Peyer's patch (tissue), 4 donors: ENCODE data around the gene POU6F2. TPM values are rescaled to one million over a fixed set of nuclear protein-coding genes. Genes with fewer than 3 reads are reported as not detected.

Experiments
- DNase-seq, 3 donors: peaks; one replicate each; pipeline ENCODE4 v3.0.0-alpha.2; 2017 to 2019
- H3K27ac ChIP-seq, 4 donors: fragments of 200-600 bp; sonication (generic); one replicate each; pipeline ENCODE4 v1.5.1; 2016 to 2019
- H3K27me3 ChIP-seq, 2 donors: fragments of 200-600 bp; sonication (generic); one replicate each; pipeline ENCODE4 v1.5.1; 2019
- H3K36me3 ChIP-seq, 3 donors: fragments of 200-600 bp; sonication (generic); one replicate each; pipeline ENCODE4 v1.5.1; 2016 to 2019
- H3K4me1 ChIP-seq, 4 donors: fragments of 200-600 bp; sonication (generic); one replicate each; pipeline ENCODE4 v1.5.1; 2016 to 2019
- H3K4me3 ChIP-seq, 4 donors: fragments of 200-600 bp; sonication (generic); 1 replicate in 3 of 4; 2 replicates in 1 of 4; pipeline ENCODE4 v1.5.1; 2016 to 2019; ENCODE audit warnings: mild to moderate bottlenecking in 1 of 4
- H3K9me3 ChIP-seq, 4 donors: fragments of 200-600 bp; sonication (generic); one replicate each; pipeline ENCODE4 v1.5.1; 2016 to 2019; ENCODE audit warnings: mild to moderate bottlenecking in 1 of 4
- CTCF ChIP-seq, 6 experiments: fragments of 450-650 bp in 4 of 6; fragments of 200-600 bp in 2 of 6; sonication (generic) in 1 of 6; IDR thresholded peaks; one replicate each; pipeline ENCODE4 v1.5.1; 2017 to 2019; ENCODE audit warnings: antibody characterized with exemption in 6 of 6, mild to moderate bottlenecking in 3 of 6, moderate library complexity in 1 of 6
- POLR2A ChIP-seq, 2 donors: fragments of 450-650 bp; IDR thresholded peaks; one replicate each; pipeline ENCODE4 v1.5.1; 2017; ENCODE audit warnings: antibody characterized with exemption in 2 of 2, mild to moderate bottlenecking in 2 of 2, moderate library complexity in 2 of 2
- total RNA-seq, 4 donors: library from RNA; depleted of rRNA; stranded (reverse); fragments of >200 nt; gene quantifications; one replicate each; pipeline ENCODE4 v1.1.0, GENCODE V29; 2016

Gene POU6F2
- total RNA-seq, 4 donors from 2014 or later: 0.80 to 1.3 (median 1.2) TPM; not detected in 1

- Histone ChIP-seq H3K36me3 (no peaks in the 10 kb centered on the region), H3K9me3 (no peaks in the 10 kb centered on the region), H3K27ac (no peak overlapping the region), H3K4me3 (no peak overlapping the region), H3K27me3 (no peaks in the 10 kb centered on the region), H3K4me1 (no peaks in the 10 kb centered on the region)
- no peak for TF ChIP-seq CTCF (IDR thresholded peaks at IDR 0.05)
- TF ChIP-seq POLR2A (IDR thresholded peaks at IDR 0.05): no peak
- no peak for DNase-seq
Observed at GRCh38 chr7:39035156-39035555, 57.4 kb downstream of the POU6F2 start.

GRCh38 chr7:39035903-39036302 lies 58.2 kb downstream of the POU6F2 start:
- H3K9me3 ChIP-seq: no peaks in the 10 kb centered on the region
- no peak for TF ChIP-seq POLR2A (IDR thresholded peaks at IDR 0.05)
- TF ChIP-seq CTCF (IDR thresholded peaks at IDR 0.05): no peak
- no peak for DNase-seq
- no peaks in the 10 kb centered on the region for H3K27me3 ChIP-seq
- no peak overlapping the region for H3K27ac ChIP-seq
- no peak overlapping the region for H3K4me3 ChIP-seq
- no peaks in the 10 kb centered on the region for H3K36me3 ChIP-seq
- no peaks in the 10 kb centered on the region for H3K4me1 ChIP-seq

- no peaks in the 10 kb centered on the region for H3K36me3 ChIP-seq
- no peak overlapping the region for H3K4me3 ChIP-seq
- H3K27me3 ChIP-seq: no peaks in the 10 kb centered on the region
- TF ChIP-seq POLR2A (IDR thresholded peaks at IDR 0.05): no peak
- TF ChIP-seq CTCF (IDR thresholded peaks at IDR 0.05): no peak
- no peak for DNase-seq
- no peaks in the 10 kb centered on the region for H3K4me1 ChIP-seq
- no peaks in the 10 kb centered on the region for H3K9me3 ChIP-seq
- no peak overlapping the region for H3K27ac ChIP-seq
Observed at GRCh38 chr7:39042670-39043069, 65.0 kb downstream of the POU6F2 start.

- TF ChIP-seq POLR2A (IDR thresholded peaks at IDR 0.05): no peak
- TF ChIP-seq CTCF (IDR thresholded peaks at IDR 0.05): no peak
- H3K27me3 ChIP-seq: no peaks in the 10 kb centered on the region
Observed at GRCh38 chr7:39043531-39043930, 65.8 kb downstream of the POU6F2 start.

GRCh38 chr7:39044489-39044888 lies 66.8 kb downstream of the POU6F2 start:
- H3K4me3 ChIP-seq: no peak overlapping the region
- no peaks in the 10 kb centered on the region for H3K4me1 ChIP-seq
- no peak for TF ChIP-seq POLR2A (IDR thresholded peaks at IDR 0.05)
- no peak for TF ChIP-seq CTCF (IDR thresholded peaks at IDR 0.05)
- no peak overlapping the region for H3K27ac ChIP-seq
- H3K27me3 ChIP-seq: no peaks in the 10 kb centered on the region
- H3K9me3 ChIP-seq: no peaks in the 10 kb centered on the region
- H3K36me3 ChIP-seq: no peaks in the 10 kb centered on the region
- no peak for DNase-seq

More at GRCh38 chr7:39043531-39043930, 65.8 kb downstream of the POU6F2 start:
- Histone ChIP-seq H3K4me3 (no peak overlapping the region), H3K4me1 (no peaks in the 10 kb centered on the region), H3K36me3 (no peaks in the 10 kb centered on the region), H3K27ac (no peak overlapping the region), H3K9me3 (no peaks in the 10 kb centered on the region)
- no peak for DNase-seq

- Histone ChIP-seq H3K27me3 (no peaks in the 10 kb centered on the region), H3K36me3 (no peaks in the 10 kb centered on the region), H3K9me3 (no peaks in the 10 kb centered on the region), H3K27ac (no peak overlapping the region), H3K4me1 (no peaks in the 10 kb centered on the region), H3K4me3 (no peak overlapping the region)
- no peak for DNase-seq
- TF ChIP-seq CTCF (IDR thresholded peaks at IDR 0.05) (no peak), POLR2A (IDR thresholded peaks at IDR 0.05) (no peak)
Observed at GRCh38 chr7:39045231-39045630, 67.5 kb downstream of the POU6F2 start.
